HepG2 (cell line): ENCODE data around the gene ADI1. TPM values are rescaled to one million over a fixed set of nuclear protein-coding genes. Genes with fewer than 3 reads are reported as not detected.

ENCODE experiments used
- ASH2L ChIP-seq: fragments of 300-600, 200-600 bp; sonication (generic); IDR thresholded peaks from 2 replicates; pipeline ENCODE4 v1.7.0; 2017; ENCODE audit warnings: low read depth, mild to moderate bottlenecking, moderate library complexity, mixed read lengths, low read length; ENCODE audit not compliant: insufficient read length
- CBFB ChIP-seq: sonication (generic); formaldehyde crosslinking; IDR thresholded peaks from 2 replicates; pipeline ENCODE4 v1.4.0; 2020; ENCODE audit warnings: missing genetic modification reagents
- ELF1 ChIP-seq: sonication (generic); formaldehyde crosslinking; IDR thresholded peaks from 2 replicates; pipeline ENCODE4 v1.4.0; 2020; ENCODE audit warnings: missing genetic modification reagents
- GPBP1L1 ChIP-seq: sonication (generic); formaldehyde crosslinking; IDR thresholded peaks from 2 replicates; pipeline ENCODE4 v1.5.0; 2020; ENCODE audit warnings: mild to moderate bottlenecking, missing genetic modification reagents
- NR2F6 ChIP-seq, 2 experiments: IDR thresholded peaks; 2 replicates each; pipeline ENCODE4 v1.6.1; 2016; ENCODE audit warnings: antibody characterized with exemption in 1 of 2, mild to moderate bottlenecking in 1 of 2
- POLR2G ChIP-seq: fragments of 200-400 bp; formaldehyde crosslinking; IDR thresholded peaks from 2 replicates; pipeline ENCODE4 v1.6.1; 2018; ENCODE audit warnings: mild to moderate bottlenecking, low read depth, low read length, moderate library complexity
- RARG ChIP-seq: sonication (generic); formaldehyde crosslinking; IDR thresholded peaks from 2 replicates; pipeline ENCODE4 v1.4.0; 2020; ENCODE audit warnings: low read depth, mild to moderate bottlenecking, missing genetic modification reagents
- SETDB1 ChIP-seq: sonication (generic); formaldehyde crosslinking; IDR thresholded peaks from 2 replicates; pipeline ENCODE4 v1.5.1; 2020; ENCODE audit warnings: missing genetic modification reagents, mild to moderate bottlenecking, borderline replicate concordance
- TGIF2 ChIP-seq: IDR thresholded peaks from 2 replicates; pipeline ENCODE4 v1.6.1; 2016; ENCODE audit warnings: control low read depth, missing compliant biosample characterization
- TRIM24 ChIP-seq: sonication (generic); formaldehyde crosslinking; IDR thresholded peaks from 2 replicates; pipeline ENCODE4 v1.8.0; 2022; ENCODE audit warnings: mild to moderate bottlenecking, missing genetic modification reagents
- ZFAT ChIP-seq: sonication (generic); formaldehyde crosslinking; conservative IDR thresholded peaks from 2 replicates; pipeline ENCODE4 v1.8.1; 2023; ENCODE audit warnings: missing genetic modification reagents, inconsistent platforms
- ZFP90 ChIP-seq: sonication (generic); formaldehyde crosslinking; IDR thresholded peaks from 2 replicates; pipeline ENCODE4 v1.8.0; 2022; ENCODE audit warnings: missing genetic modification reagents, mild to moderate bottlenecking, inconsistent platforms, borderline replicate concordance
- ZNF234 ChIP-seq: sonication (generic); formaldehyde crosslinking; conservative IDR thresholded peaks from 2 replicates; pipeline ENCODE4 v1.5.1; 2020; ENCODE audit warnings: mild to moderate bottlenecking, missing genetic modification reagents
- ZNF282 ChIP-seq: fragments of 450-650 bp; IDR thresholded peaks from 2 replicates; pipeline ENCODE4 v1.6.1; 2018; ENCODE audit not compliant: partially characterized antibody
- ZNF3 ChIP-seq: IDR thresholded peaks from 2 replicates; pipeline ENCODE4 v1.7.0; 2017; ENCODE audit warnings: inconsistent platforms
- ZNF337 ChIP-seq: sonication (generic); formaldehyde crosslinking; IDR thresholded peaks from 2 replicates; pipeline ENCODE4 v1.5.1; 2020; ENCODE audit warnings: missing genetic modification reagents, low read depth, mild to moderate bottlenecking, borderline replicate concordance
- ZNF430 ChIP-seq: sonication (generic); formaldehyde crosslinking; IDR thresholded peaks from 2 replicates; pipeline ENCODE4 v1.9.0; 2021; ENCODE audit warnings: mild to moderate bottlenecking, missing genetic modification reagents
- ZNF543 ChIP-seq: sonication (generic); formaldehyde crosslinking; IDR thresholded peaks from 2 replicates; pipeline ENCODE4 v1.4.0; 2020; ENCODE audit warnings: mild to moderate bottlenecking, missing genetic modification reagents
- ZNF747 ChIP-seq: sonication (generic); formaldehyde crosslinking; IDR thresholded peaks from 2 replicates; pipeline ENCODE4 v1.8.1; 2023; ENCODE audit warnings: missing genetic modification reagents, mild to moderate bottlenecking, borderline replicate concordance
- ZNF776 ChIP-seq: sonication (generic); formaldehyde crosslinking; IDR thresholded peaks from 2 replicates; pipeline ENCODE4 v1.4.0; 2020; ENCODE audit warnings: mild to moderate bottlenecking, missing genetic modification reagents
- ZNF792 ChIP-seq: IDR thresholded peaks from 2 replicates; pipeline ENCODE4 v1.6.1; 2016
- ZSCAN25 ChIP-seq: sonication (generic); formaldehyde crosslinking; IDR thresholded peaks from 2 replicates; pipeline ENCODE4 v1.8.0; 2022; ENCODE audit warnings: mild to moderate bottlenecking, missing genetic modification reagents
- polyA plus RNA-seq, 8 experiments: library from polyadenylated mRNA; depleted of rRNA in 3 of 8; stranded (reverse) in 7 of 8; unstranded in 1 of 8; fragments of >200 nt; fragmentation: Illumina TruSeq in 4 of 8; extraction: Trizol in 4 of 8; gene quantifications; 2 replicates each; pipeline versions ENCODE4 v1.2.1 to v1.2.3, GENCODE V29; 2011 to 2016; ENCODE audit warnings: low read depth in 4 of 8, missing spikeins in 1 of 8, mixed read lengths in 1 of 8; ENCODE audit not compliant: insufficient read depth in 1 of 8
- total RNA-seq, 5 experiments: library from RNA; depleted of rRNA; stranded (reverse); fragments of >200 nt; fragmentation: Illumina TruSeq; extraction: Trizol; gene quantifications; 2 replicates each; pipeline ENCODE4 v1.2.3, GENCODE V29; 2016; ENCODE audit warnings: low read depth in 1 of 5
- TF ChIP-seq, protein P1 (sequence below): sonication (generic); formaldehyde crosslinking; IDR thresholded peaks from 2 replicates; pipeline ENCODE4 v1.4.0; 2020; ENCODE audit warnings: mild to moderate bottlenecking, missing genetic modification reagents
- TF ChIP-seq, protein P2 (sequence below): sonication (generic); formaldehyde crosslinking; IDR thresholded peaks from 2 replicates; pipeline ENCODE4 v1.4.0; 2020; ENCODE audit warnings: missing genetic modification reagents

ADI1 gene
- total and polyA plus RNA-seq, 2 of the 13 experiments (the other 11 are each of a cell fraction or from before 2014, with no cell fraction given) = 28.7 to 123 TPM

DNA sequence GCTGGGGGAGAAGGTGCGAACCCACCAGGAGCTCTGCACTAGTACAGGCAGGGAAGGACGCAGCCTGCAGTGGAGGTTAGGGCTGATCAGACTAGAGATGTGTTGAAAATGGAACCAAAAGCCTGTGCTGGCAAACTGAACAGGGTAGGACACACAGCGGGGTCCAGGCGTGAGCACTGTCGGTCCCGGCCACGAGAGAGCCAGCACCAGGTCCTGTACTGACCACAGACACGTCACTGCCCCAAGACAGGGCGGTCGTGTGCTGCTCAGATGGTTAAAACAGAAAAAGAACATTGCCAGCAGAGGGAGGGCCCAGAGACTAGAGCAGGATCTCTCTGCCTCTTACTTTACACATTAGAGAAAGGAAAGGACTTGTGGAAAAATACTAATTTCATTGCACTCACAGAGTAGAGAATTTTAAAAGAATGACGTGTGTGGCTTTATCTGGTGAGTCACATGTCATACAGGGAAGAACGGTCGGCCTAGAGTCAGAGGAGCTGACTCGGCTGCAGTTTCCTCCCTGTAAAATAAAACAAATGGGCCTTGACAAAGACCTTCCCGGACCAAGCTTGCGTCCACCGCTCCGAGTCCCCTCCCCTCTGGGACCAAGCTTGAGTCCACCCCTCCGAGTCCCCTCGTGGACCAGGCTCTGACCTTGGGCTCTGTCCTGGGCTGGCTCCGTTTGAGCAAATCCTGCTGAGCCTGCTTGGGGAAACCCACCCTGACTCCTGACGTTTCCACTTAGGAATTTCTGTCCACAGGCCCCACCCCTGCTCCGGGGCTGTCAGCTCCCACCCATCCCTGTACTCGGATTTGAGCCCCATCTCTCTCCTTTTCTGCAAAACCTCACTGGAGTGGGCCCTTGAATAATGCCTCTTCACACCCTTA, 16.7 kb upstream of the ADI1 start (continued):
- TF ChIP-seq ZFAT (CRISPR knock-in tag) = no peak
- no peak for TF ChIP-seq TRIM24 (CRISPR knock-in tag)
- TF ChIP-seq ZSCAN25 (CRISPR knock-in tag) = peak; percentile 17; the same call in 1 of the 2 replicates
- no peak for TF ChIP-seq GPBP1L1 (CRISPR knock-in tag)
- TF ChIP-seq POLR2G = peak; percentile 88
- TF ChIP-seq TGIF2 (CRISPR knock-in tag) = no peak
- TF ChIP-seq ZNF792 = no peak; the same call in 1 of the 2 replicates
- TF ChIP-seq CBFB = no peak
- no peak for TF ChIP-seq ZNF337
- no peak for TF ChIP-seq SETDB1 (CRISPR knock-in tag)
- TF ChIP-seq NR2F6 (IDR thresholded peaks at IDR 0.05) = no peak
- 0 out of 2 replicates have a peak, but pooled peaks have one; percentile 16 for TF ChIP-seq NR2F6 (CRISPR knock-in tag; IDR thresholded peaks at IDR 0.05)
- no peak for TF ChIP-seq ZNF776 (CRISPR knock-in tag)
- TF ChIP-seq ELF1 (CRISPR knock-in tag) = no peak
- no peak; the same call in 1 of the 2 replicates for TF ChIP-seq ZFP90
- TF ChIP-seq, protein P1, sequence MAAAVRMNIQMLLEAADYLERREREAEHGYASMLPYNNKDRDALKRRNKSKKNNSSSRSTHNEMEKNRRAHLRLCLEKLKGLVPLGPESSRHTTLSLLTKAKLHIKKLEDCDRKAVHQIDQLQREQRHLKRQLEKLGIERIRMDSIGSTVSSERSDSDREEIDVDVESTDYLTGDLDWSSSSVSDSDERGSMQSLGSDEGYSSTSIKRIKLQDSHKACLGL (CRISPR knock-in tag) = peak; percentile 52; the same call in 1 of the 2 replicates
- no peak for TF ChIP-seq ZNF3 (CRISPR knock-in tag)
- TF ChIP-seq ZNF747 (CRISPR knock-in tag) = no peak
- TF ChIP-seq ZNF282 = no peak
- TF ChIP-seq ZNF543 (CRISPR knock-in tag) = 0 out of 2 replicates have a peak, but pooled peaks have one; percentile 53
- TF ChIP-seq RARG (CRISPR knock-in tag) = no peak
- peak; percentile 76 for TF ChIP-seq ZNF430
- no peak for TF ChIP-seq ASH2L
- TF ChIP-seq, protein P2, sequence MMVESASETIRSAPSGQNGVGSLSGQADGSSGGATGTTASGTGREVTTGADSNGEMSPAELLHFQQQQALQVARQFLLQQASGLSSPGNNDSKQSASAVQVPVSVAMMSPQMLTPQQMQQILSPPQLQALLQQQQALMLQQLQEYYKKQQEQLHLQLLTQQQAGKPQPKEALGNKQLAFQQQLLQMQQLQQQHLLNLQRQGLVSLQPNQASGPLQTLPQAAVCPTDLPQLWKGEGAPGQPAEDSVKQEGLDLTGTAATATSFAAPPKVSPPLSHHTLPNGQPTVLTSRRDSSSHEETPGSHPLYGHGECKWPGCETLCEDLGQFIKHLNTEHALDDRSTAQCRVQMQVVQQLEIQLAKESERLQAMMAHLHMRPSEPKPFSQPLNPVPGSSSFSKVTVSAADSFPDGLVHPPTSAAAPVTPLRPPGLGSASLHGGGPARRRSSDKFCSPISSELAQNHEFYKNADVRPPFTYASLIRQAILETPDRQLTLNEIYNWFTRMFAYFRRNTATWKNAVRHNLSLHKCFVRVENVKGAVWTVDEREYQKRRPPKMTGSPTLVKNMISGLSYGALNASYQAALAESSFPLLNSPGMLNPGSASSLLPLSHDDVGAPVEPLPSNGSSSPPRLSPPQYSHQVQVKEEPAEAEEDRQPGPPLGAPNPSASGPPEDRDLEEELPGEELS (CRISPR knock-in tag) = no peak
- no peak for TF ChIP-seq ZNF234 (CRISPR knock-in tag)
